HEK293 (cell line): ENCODE results near the gene MAIP1.

ENCODE experiments used
- CTCF ChIA-PET: fragments of 350-600 bp; formaldehyde crosslinking; extraction: SDS; loops from one replicate; lab custom pipeline; 2021; ENCODE audit warnings: antibody characterized with exemption; lab: Yijun Ruan, JAX
- POLR2A ChIA-PET: fragments of 300-600 bp; formaldehyde crosslinking; extraction: SDS; loops from one replicate; lab custom pipeline; 2020; ENCODE audit warnings: antibody characterized with exemption, inconsistent platforms; lab: Yijun Ruan, JAX
- H3K27ac ChIP-seq: fragments of 200-500 bp; sonication (Bioruptor generic); 2 replicates; pipeline ENCODE4 v1.5.1; 2014; ENCODE audit warnings: low read depth, low read length, control low read depth, inconsistent platforms; ENCODE audit errors: extremely low read depth
- H3K36me3 ChIP-seq, 2 experiments: fragments of 200-500 bp in 1 of 2; sonication (Bioruptor generic) in 1 of 2; 1 replicate in 1 of 2; 2 replicates in 1 of 2; pipeline ENCODE4 v1.5.1; 2014 to 2017; ENCODE audit warnings: inconsistent platforms in 2 of 2, low read length in 2 of 2; ENCODE audit not compliant: control insufficient read depth in 2 of 2, insufficient read depth in 1 of 2
- H3K4me1 ChIP-seq: fragments of 200-500 bp; sonication (Bioruptor generic); 2 replicates; pipeline ENCODE4 v1.5.1; 2014; ENCODE audit warnings: mild to moderate bottlenecking, low read length, inconsistent platforms; ENCODE audit not compliant: control insufficient read depth, insufficient read depth
- H3K4me3 ChIP-seq: 2 replicates; pipeline ENCODE4 v1.5.1; 2011; ENCODE audit warnings: low read depth, mild to moderate bottlenecking, control low read depth, low read length, moderate library complexity
- H3K9me3 ChIP-seq: fragments of 200-500 bp; sonication (Bioruptor generic); 2 replicates; pipeline ENCODE4 v1.5.1; 2014; ENCODE audit warnings: low read depth, low read length, inconsistent platforms; ENCODE audit not compliant: control insufficient read depth, insufficient read depth
- BCL11B ChIP-seq: fragments of 450-650 bp; formaldehyde crosslinking; IDR thresholded peaks from 2 replicates; pipeline ENCODE4 v1.5.1; 2016; ENCODE audit warnings: low read depth, missing biosample characterization, missing genetic modification characterization
- EGR2 ChIP-seq: fragments of 450-650 bp; formaldehyde crosslinking; IDR thresholded peaks from 2 replicates; pipeline ENCODE4 v1.5.1; 2016; ENCODE audit warnings: low read depth, missing biosample characterization, missing genetic modification characterization
- GLI2 ChIP-seq: fragments of 450-650 bp; formaldehyde crosslinking; IDR thresholded peaks from 2 replicates; pipeline ENCODE4; 2017; ENCODE audit warnings: missing biosample characterization, missing genetic modification characterization, low read depth, borderline replicate concordance
- IKZF3 ChIP-seq: fragments of 450-650 bp; IDR thresholded peaks from 2 replicates; pipeline ENCODE4 v1.5.0; 2018; ENCODE audit warnings: missing biosample characterization, mild to moderate bottlenecking, missing genetic modification characterization, moderate library complexity
- KLF16 ChIP-seq: fragments of 450-650 bp; formaldehyde crosslinking; IDR thresholded peaks from 2 replicates; pipeline ENCODE4 v1.5.1; 2017; ENCODE audit warnings: missing biosample characterization, missing genetic modification characterization
- MEIS1 ChIP-seq: sonication (generic); formaldehyde crosslinking; IDR thresholded peaks from 2 replicates; pipeline ENCODE4 v1.8.1; 2022; ENCODE audit warnings: missing genetic modification reagents, mild to moderate bottlenecking, borderline replicate concordance
- OSR2 ChIP-seq: fragments of 450-650 bp; formaldehyde crosslinking; IDR thresholded peaks from 2 replicates; pipeline ENCODE4 v1.5.1; 2016; ENCODE audit warnings: missing biosample characterization, missing genetic modification characterization
- PBX3 ChIP-seq: sonication (generic); formaldehyde crosslinking; IDR thresholded peaks from 2 replicates; pipeline ENCODE4 v1.8.1; 2022; ENCODE audit warnings: mild to moderate bottlenecking, moderate library complexity, missing genetic modification reagents
- SCRT1 ChIP-seq: fragments of 450-650 bp; formaldehyde crosslinking; IDR thresholded peaks from 2 replicates; pipeline ENCODE4 v1.5.1; 2016; ENCODE audit warnings: missing biosample characterization, missing genetic modification characterization, borderline replicate concordance
- SCRT2 ChIP-seq: fragments of 450-650 bp; formaldehyde crosslinking; IDR thresholded peaks from 2 replicates; pipeline ENCODE4 v1.5.1; 2016; ENCODE audit warnings: missing biosample characterization, missing genetic modification characterization
- SETDB1 ChIP-seq: IDR thresholded peaks from one replicate; pipeline ENCODE4 v1.6.1; 2017; ENCODE audit warnings: mild to moderate bottlenecking, low read length, moderate library complexity, mixed read lengths; ENCODE audit not compliant: insufficient read length
- TRIM28 ChIP-seq: IDR thresholded peaks from 2 replicates; pipeline ENCODE4 v1.6.1; 2011; ENCODE audit warnings: low read length, control low read depth, borderline replicate concordance
- ZFP41 ChIP-seq: fragments of 450-650 bp; formaldehyde crosslinking; IDR thresholded peaks from 2 replicates; pipeline ENCODE4 v1.5.1; 2016; ENCODE audit warnings: missing biosample characterization, missing genetic modification characterization, borderline replicate concordance
- ZNF10 ChIP-seq: fragments of 450-650 bp; formaldehyde crosslinking; IDR thresholded peaks from 2 replicates; pipeline ENCODE4 v1.5.1; 2017; ENCODE audit warnings: missing biosample characterization, missing genetic modification characterization
- ZNF121 ChIP-seq: fragments of 450-650 bp; formaldehyde crosslinking; IDR thresholded peaks from 2 replicates; pipeline ENCODE4 v1.5.1; 2016; ENCODE audit warnings: missing biosample characterization, missing genetic modification characterization
- ZNF175 ChIP-seq: fragments of 450-650 bp; formaldehyde crosslinking; IDR thresholded peaks from 2 replicates; pipeline ENCODE4 v1.5.1; 2016; ENCODE audit warnings: missing biosample characterization, missing genetic modification characterization
- ZNF19 ChIP-seq: fragments of 450-650 bp; formaldehyde crosslinking; IDR thresholded peaks from 2 replicates; pipeline ENCODE4; 2016; ENCODE audit warnings: missing biosample characterization, missing genetic modification characterization, low read depth
- ZNF221 ChIP-seq: fragments of 450-650 bp; formaldehyde crosslinking; IDR thresholded peaks from 2 replicates; pipeline ENCODE4 v1.5.1; 2017; ENCODE audit warnings: missing biosample characterization, missing genetic modification characterization, borderline replicate concordance
- ZNF239 ChIP-seq: fragments of 450-650 bp; formaldehyde crosslinking; IDR thresholded peaks from 2 replicates; pipeline ENCODE4 v1.5.1; 2016; ENCODE audit warnings: missing biosample characterization, missing genetic modification characterization
- ZNF292 ChIP-seq: fragments of 450-650 bp; formaldehyde crosslinking; IDR thresholded peaks from 2 replicates; pipeline ENCODE4 v1.5.1; 2016; ENCODE audit warnings: low read depth, missing biosample characterization, missing genetic modification characterization, borderline replicate concordance
- ZNF341 ChIP-seq: fragments of 450-650 bp; formaldehyde crosslinking; IDR thresholded peaks from 2 replicates; pipeline ENCODE4; 2016; ENCODE audit warnings: low read depth, missing biosample characterization, missing genetic modification characterization
- ZNF423 ChIP-seq: fragments of 450-650 bp; formaldehyde crosslinking; IDR thresholded peaks from 2 replicates; pipeline ENCODE4 v1.5.1; 2016; ENCODE audit warnings: missing biosample characterization, missing genetic modification characterization
- ZNF585B ChIP-seq: fragments of 450-650 bp; formaldehyde crosslinking; IDR thresholded peaks from 2 replicates; pipeline ENCODE4 v1.5.1; 2016; ENCODE audit warnings: missing biosample characterization, missing genetic modification characterization
- ZNF626 ChIP-seq: fragments of 450-650 bp; sonication (Bioruptor Pico); formaldehyde crosslinking; IDR thresholded peaks from 2 replicates; pipeline ENCODE4 v1.5.1; 2018; ENCODE audit warnings: missing biosample characterization, missing genetic modification characterization, inconsistent platforms
- ZNF777 ChIP-seq: fragments of 450-650 bp; formaldehyde crosslinking; IDR thresholded peaks from 2 replicates; pipeline ENCODE4 v1.5.1; 2017; ENCODE audit warnings: missing biosample characterization, missing genetic modification characterization, borderline replicate concordance
- ZNF785 ChIP-seq: fragments of 450-650 bp; formaldehyde crosslinking; IDR thresholded peaks from 2 replicates; pipeline ENCODE4 v1.5.1; 2016; ENCODE audit warnings: missing biosample characterization, missing genetic modification characterization
- ZNF792 ChIP-seq: fragments of 450-650 bp; formaldehyde crosslinking; IDR thresholded peaks from 2 replicates; pipeline ENCODE4 v1.5.1; 2016; ENCODE audit warnings: missing biosample characterization, missing genetic modification characterization

The MAIP1 gene

GRCh38 chr2:199914372-199914958 is 40.9 kb upstream of the MAIP1 start:
- POLR2A ChIA-PET: no interaction called here
- TF ChIP-seq ZNF19 (tag by site-specific recombination): no peak
- peak; percentile 36; the same call in 1 of the 2 replicates for TF ChIP-seq ZNF341 (tag by site-specific recombination)
- TF ChIP-seq, all 188 proteins: peak for 1
- Histone ChIP-seq H3K9me3 (no peaks in the 10 kb centered on the region), H3K36me3 (peaks cover 9 to 56% of the 10 kb centered on the region in 2 experiments), H3K4me1 (no peaks in the 10 kb centered on the region; the same call in 1 of the 2 replicates), H3K27ac (no peak overlapping the region), H3K4me3 (no peak overlapping the region)
- CTCF ChIA-PET: interaction anchor here (0.6 to 0.7 kb wide), 2 partner anchors 19 to 28 kb away, joined by 4 to 8 read pairs; no protein-coding TSS in a partner anchor

- no peak overlapping the region for H3K27ac ChIP-seq
- no peak overlapping the region for H3K4me3 ChIP-seq
- CTCF ChIA-PET: no interaction called here
- POLR2A ChIA-PET: no interaction called here
- TF ChIP-seq BCL11B (tag by site-specific recombination) (no peak), ZNF341 (tag by site-specific recombination) (no peak), KLF16 (tag by site-specific recombination) (no peak), MEIS1 (no peak), ZNF121 (no peak), SETDB1 (peak; percentile 94), ZNF585B (peak; percentile 97), GLI2 (tag by site-specific recombination) (no peak), TRIM28 (peak; percentile 80; the same call in 1 of the 2 replicates)
- no peaks in the 10 kb centered on the region for H3K9me3 ChIP-seq
- no peaks in the 10 kb centered on the region; the same call in 1 of the 2 replicates for H3K4me1 ChIP-seq
- H3K36me3 ChIP-seq: peaks cover 10 to 65% of the 10 kb centered on the region in 2 experiments
Observed at GRCh38 chr2:199916980-199917379, 38.4 kb upstream of the MAIP1 start.

GRCh38 chr2:199922856-199923255 is 32.5 kb upstream of the MAIP1 start:
- Histone ChIP-seq H3K36me3 (peaks cover 22 to 42% of the 10 kb centered on the region in 2 experiments), H3K27ac (no peak overlapping the region; the same call in 1 of the 2 replicates), H3K4me3 (no peak overlapping the region), H3K4me1 (no peaks in the 10 kb centered on the region), H3K9me3 (no peaks in the 10 kb centered on the region)
- POLR2A ChIA-PET: interaction anchor here (1.2 kb wide), 1 partner anchor 12 kb away, joined by 9 read pairs; the partner anchor contains the start of gene C2orf69
- CTCF ChIA-PET: interaction anchor here (0.7 kb wide), 1 partner anchor 7 kb away, joined by 3 read pairs; no protein-coding TSS in a partner anchor
- TF ChIP-seq OSR2 (tag by site-specific recombination) (peak; percentile 15; the same call in 1 of the 2 replicates), BCL11B (tag by site-specific recombination) (no peak)

GRCh38 chr2:199923924-199924323 is 31.5 kb upstream of the MAIP1 start:
- no peak overlapping the region for H3K27ac ChIP-seq

GRCh38 chr2:199926806-199927205 is 28.6 kb upstream of the MAIP1 start:
- Histone ChIP-seq H3K36me3 (peaks cover 40 to 48% of the 10 kb centered on the region in 2 experiments), H3K4me1 (no peaks in the 10 kb centered on the region), H3K9me3 (no peaks in the 10 kb centered on the region), H3K4me3 (no peak overlapping the region)
- ChIA-PET POLR2A (interaction anchor here (0.6 kb wide), 1 partner anchor 56 kb away, joined by 4 read pairs; no protein-coding TSS in a partner anchor), CTCF (no interaction called here)
- TF ChIP-seq IKZF3: no peak
- TF ChIP-seq ZNF777: no peak
- no peak for TF ChIP-seq ZNF292 (tag by site-specific recombination)
- TF ChIP-seq ZNF175: no peak
- TF ChIP-seq ZNF792 (tag by site-specific recombination): no peak
- no peak for TF ChIP-seq ZFP41 (tag by site-specific recombination)
- no peak for TF ChIP-seq ZNF785
- TF ChIP-seq KLF16 (tag by site-specific recombination): no peak
- no peak for TF ChIP-seq EGR2 (tag by site-specific recombination)
- TF ChIP-seq ZNF626 (tag by site-specific recombination): no peak
- TF ChIP-seq ZNF239 (tag by site-specific recombination): no peak
- no peak for TF ChIP-seq PBX3 (CRISPR knock-in tag)
- TF ChIP-seq TRIM28: no peak
- TF ChIP-seq, all 188 proteins: peak for 0
- no peak overlapping the region for H3K27ac ChIP-seq

More at GRCh38 chr2:199923924-199924323, 31.5 kb upstream of the MAIP1 start:
- H3K4me3 ChIP-seq: no peak overlapping the region
- peaks cover 14 to 42% of the 10 kb centered on the region in 2 experiments for H3K36me3 ChIP-seq
- CTCF ChIA-PET: interaction anchor here (0.7 kb wide), 2 partner anchors 8 to 248 kb away, joined by 3 to 5 read pairs; no protein-coding TSS in a partner anchor
- POLR2A ChIA-PET: no interaction called here
- no peaks in the 10 kb centered on the region for H3K9me3 ChIP-seq
- no peaks in the 10 kb centered on the region for H3K4me1 ChIP-seq
- no peak for TF ChIP-seq ZNF10 (tag by site-specific recombination)
- peak; percentile 40; the same call in 1 of the 2 replicates for TF ChIP-seq SCRT2 (tag by site-specific recombination)
- TF ChIP-seq ZNF423: no peak
- TF ChIP-seq ZNF221 (tag by site-specific recombination): no peak
- 0 out of 2 replicates have a peak, but pooled peaks have one; percentile 21 for TF ChIP-seq SCRT1 (tag by site-specific recombination)
